Measurements from ENCODE around the gene TPP2.

TPP2 gene

GRCh38 chr13:102563267-102563666, 33.5 kb upstream of the TPP2 start:
- TF ChIP-seq ZFX (IDR thresholded peaks at IDR 0.05) = no peak
- TF ChIP-seq CTCF (conservative IDR thresholded peaks at IDR 0.05) = no peak
- H3K27ac ChIP-seq = no peak overlapping the region

GRCh38 chr13:102564564-102564963, 32.2 kb upstream of the TPP2 start:
- no peak overlapping the region for H3K27ac ChIP-seq
- TF ChIP-seq ZFX (IDR thresholded peaks at IDR 0.05) (no peak), CTCF (conservative IDR thresholded peaks at IDR 0.05) (no peak)

- H3K27ac ChIP-seq = no peak overlapping the region
- TF ChIP-seq CTCF (conservative IDR thresholded peaks at IDR 0.05) (no peak), ZFX (IDR thresholded peaks at IDR 0.05) (no peak)
Measured at GRCh38 chr13:102566513-102566912, 30.3 kb upstream of the TPP2 start.

GRCh38 chr13:102567857-102568256, 28.9 kb upstream of the TPP2 start:
- TF ChIP-seq CTCF (conservative IDR thresholded peaks at IDR 0.05) (no peak), ZFX (IDR thresholded peaks at IDR 0.05) (no peak)
- H3K27ac ChIP-seq = no peak overlapping the region

GRCh38 chr13:102569488-102569887, 27.3 kb upstream of the TPP2 start:
- TF ChIP-seq ZFX (IDR thresholded peaks at IDR 0.05) (no peak), CTCF (conservative IDR thresholded peaks at IDR 0.05) (no peak)
- H3K27ac ChIP-seq = no peak overlapping the region

GRCh38 chr13:102571075-102571474, 25.7 kb upstream of the TPP2 start:
- H3K27ac ChIP-seq = no peak overlapping the region
- TF ChIP-seq ZFX (IDR thresholded peaks at IDR 0.05) (no peak), CTCF (conservative IDR thresholded peaks at IDR 0.05) (peak; percentile 20; the same call in 1 of the 2 replicates)

GRCh38 chr13:102572323-102572722, 24.5 kb upstream of the TPP2 start:
- TF ChIP-seq ZFX (IDR thresholded peaks at IDR 0.05) (no peak), CTCF (conservative IDR thresholded peaks at IDR 0.05) (no peak)
- no peak overlapping the region for H3K27ac ChIP-seq
